Activated CD4-positive, CD25-positive, alpha-beta regulatory T cell treated with anti-CD3 and anti-CD28 coated beads, Interleukin-2, amount 50 U/mL, for 24 hours (primary cell): ENCODE results near the gene IL19.

Source experiments
- ATAC-seq, 2 donors: fragments of 150-1000 bp; cut with Tn5 transposase; one replicate each; pipeline ENCODE4 v1.10.0; 2021; ENCODE audit warnings: mild to moderate bottlenecking in 1 of 2, moderate library complexity in 1 of 2

The IL19 gene

GRCh38 chr1:206800891-206801290 lies 30.3 kb downstream of the IL19 start:
- no peak for ATAC-seq

- ATAC-seq: no peak
Measured at GRCh38 chr1:206801467-206801866, 30.9 kb downstream of the IL19 start.

- no peak for ATAC-seq
Measured at GRCh38 chr1:206802401-206802800, 31.8 kb downstream of the IL19 start.

- ATAC-seq: peak; percentile 94 to 95
Measured at GRCh38 chr1:206803221-206803730, 32.7 kb downstream of the IL19 start.

- no peak for ATAC-seq
Measured at GRCh38 chr1:206804156-206804737, 33.7 kb downstream of the IL19 start.

DNA sequence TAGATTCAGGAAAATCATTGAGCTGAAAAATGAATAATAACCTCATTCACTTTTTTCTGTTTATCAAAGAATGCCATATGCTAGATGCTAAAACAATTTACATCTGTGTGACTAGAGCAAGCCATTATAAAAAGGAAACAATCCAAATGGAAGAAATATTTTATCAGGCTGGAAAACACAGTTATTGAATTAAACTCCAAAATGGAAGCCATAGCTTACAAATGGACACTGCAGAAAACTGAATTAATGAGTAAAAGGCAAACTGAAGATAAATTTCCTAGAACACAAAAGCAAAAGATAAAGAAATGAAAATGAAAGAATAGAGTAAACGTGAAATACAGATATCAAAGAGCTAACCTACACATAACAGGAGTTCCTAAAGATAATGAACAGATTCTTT lies 34.8 kb downstream of the IL19 start:
- no peak for ATAC-seq

DNA sequence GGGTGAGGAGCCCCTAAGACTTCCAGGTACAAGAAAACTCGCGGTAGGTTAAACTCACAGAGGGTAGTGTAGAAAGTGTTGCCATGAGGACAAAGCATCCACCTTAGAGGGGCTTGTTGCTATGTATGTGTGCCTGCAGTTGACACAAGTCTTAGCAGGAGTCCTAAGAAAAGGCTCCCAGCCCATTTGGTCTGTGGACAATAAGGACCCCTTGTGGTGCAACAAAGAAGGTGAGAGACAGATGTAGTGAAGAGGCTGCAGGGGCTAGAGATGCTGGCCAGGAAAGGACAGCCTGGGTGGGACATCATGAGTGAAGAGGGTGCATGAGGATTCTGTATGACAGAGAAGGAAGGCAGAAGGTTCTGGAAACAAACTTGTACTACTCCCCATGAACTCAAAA lies 38.0 kb downstream of the IL19 start:
- peak; percentile 66 to 68 for ATAC-seq

DNA sequence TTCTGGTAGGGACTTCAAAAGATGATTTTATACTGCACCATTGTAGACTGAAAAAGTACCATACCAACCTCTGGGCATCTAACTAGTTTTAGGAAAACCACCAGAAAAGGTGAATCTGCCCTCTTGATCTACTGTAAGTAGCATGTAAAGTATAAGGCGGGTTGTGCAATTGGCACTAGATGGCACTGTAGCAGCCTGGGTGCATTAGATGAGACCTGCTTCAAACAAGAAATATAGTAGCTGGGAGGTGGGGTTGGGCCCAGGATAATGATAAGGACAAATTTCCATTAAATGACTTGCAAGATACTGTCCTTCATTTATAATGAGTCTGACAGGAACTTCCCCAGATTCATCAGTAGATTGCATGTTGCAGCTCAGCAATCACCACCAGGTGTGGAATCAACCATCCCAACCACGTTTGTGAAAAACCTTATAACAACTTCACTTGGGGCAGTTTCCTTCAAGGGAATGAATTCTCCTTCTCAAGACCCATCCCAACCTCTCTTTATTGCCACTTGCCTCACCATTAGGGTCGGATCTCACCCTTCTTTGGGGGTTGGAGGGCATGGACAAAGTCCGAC lies 39.0 kb downstream of the IL19 start:
- peak; percentile 55 to 57 for ATAC-seq

DNA sequence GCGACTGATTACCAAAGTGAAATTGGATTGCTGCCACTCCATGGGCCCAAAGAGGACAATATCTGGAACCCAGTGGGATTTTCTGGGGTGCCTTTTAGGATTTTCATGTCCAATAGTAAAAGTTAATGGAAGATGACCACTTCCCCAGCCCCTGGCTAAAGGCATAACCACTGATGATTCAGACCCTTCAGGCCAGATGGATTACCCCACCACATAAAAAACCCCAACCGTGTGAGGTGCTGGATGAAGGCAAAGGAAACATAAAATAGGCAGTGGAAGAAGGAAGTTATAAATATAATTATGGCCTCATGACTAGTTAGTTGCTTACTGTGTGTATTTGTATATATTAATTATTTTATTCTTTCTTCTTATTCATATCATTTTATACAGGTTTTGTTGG lies 41.9 kb downstream of the IL19 start:
- ATAC-seq: no peak

DNA sequence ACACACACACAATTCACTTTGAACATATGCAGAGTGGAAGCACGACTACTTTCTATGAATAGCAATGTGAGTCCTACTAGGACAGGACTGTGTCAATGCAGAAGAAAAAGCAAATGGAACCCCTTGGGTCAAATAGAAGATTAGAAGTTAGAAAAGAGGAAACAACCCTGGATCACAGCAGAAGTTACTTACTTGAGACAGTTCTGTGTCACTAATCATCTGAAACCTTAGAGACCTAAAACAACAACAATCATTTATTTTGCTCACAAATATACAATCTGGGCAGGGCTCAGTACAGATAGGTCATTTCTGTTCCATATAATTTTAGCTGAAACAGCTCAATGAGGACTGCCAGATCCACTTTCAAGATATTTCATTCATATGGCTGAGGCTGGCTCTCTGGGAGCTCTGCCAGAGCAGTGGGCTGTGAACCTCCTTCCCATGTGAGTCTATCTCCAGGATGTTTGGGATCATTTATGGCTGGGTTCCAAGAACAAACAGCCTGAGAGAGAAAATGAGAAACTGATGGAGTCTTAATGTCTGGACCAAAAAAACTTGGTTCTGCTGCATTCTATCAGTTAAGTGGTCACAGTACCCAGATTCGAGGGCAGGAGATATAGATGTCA lies 44.3 kb downstream of the IL19 start:
- no peak for ATAC-seq

- peak; percentile 89 to 95 for ATAC-seq
Measured at GRCh38 chr1:206816390-206817287, 46.1 kb downstream of the IL19 start.

GRCh38 chr1:206821493-206821892 lies 50.9 kb downstream of the IL19 start:
- no peak for ATAC-seq

DNA sequence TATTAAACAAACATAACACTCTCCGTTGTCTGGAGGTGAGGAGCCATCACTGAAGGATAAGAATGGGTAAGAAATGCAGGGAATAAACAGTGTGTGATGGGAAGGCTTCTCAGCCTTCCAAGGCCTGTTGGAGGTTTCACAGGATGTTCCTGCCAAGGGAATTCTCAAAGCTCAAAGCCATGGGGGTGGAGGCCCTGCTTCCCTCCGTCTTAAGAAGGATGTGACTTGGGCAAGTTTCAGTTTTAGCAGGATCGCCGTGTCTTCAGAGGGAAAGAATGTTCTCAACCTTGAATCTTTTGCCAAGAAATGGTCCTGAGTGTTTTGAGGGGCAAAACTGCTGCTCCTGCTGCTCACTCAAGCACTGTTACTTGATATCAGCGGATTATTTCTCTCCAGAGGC lies 53.2 kb downstream of the IL19 start:
- ATAC-seq: no peak

- no peak for ATAC-seq
Measured at GRCh38 chr1:206824331-206824730, 53.8 kb downstream of the IL19 start.

GRCh38 chr1:206826394-206826793 lies 55.8 kb downstream of the IL19 start:
- ATAC-seq: no peak

DNA sequence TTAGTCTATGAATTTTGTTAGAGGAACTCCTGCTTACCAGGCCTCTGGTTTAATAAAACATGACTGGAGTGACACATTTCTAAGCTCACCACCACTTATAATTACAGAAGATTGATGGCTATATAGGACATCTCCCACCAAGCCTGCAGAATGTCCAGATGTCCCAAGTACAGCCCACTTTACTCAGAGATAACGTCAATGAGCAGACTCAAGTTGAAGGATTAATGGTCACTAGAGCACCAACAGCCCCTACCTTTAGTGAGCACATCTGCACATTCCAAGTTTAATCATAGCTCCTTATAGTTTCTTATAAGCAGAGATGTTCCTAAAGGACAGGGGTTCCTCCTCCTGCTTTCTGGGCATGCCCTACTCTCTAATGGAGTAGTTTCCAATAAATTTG lies 57.5 kb downstream of the IL19 start:
- ATAC-seq: no peak

DNA sequence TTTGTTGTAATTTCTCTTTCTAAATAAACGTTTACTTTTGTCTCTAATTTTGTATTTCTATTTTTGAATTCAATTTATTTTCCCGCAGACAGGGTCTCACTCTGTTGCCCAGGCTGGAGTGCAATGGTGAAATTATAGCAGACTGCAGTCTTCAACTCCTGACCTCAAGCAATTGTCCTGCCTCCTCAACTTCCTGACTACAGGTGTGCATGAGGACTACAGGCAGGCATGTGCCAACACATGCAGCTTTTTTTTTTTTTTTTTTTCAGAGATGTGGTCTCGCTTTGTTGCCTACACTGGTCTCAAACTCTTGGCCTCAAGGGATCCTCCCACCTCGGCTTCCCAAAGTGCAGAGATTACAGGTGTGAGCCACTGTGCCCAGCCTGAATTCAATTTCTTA lies 58.2 kb downstream of the IL19 start:
- ATAC-seq: no peak

DNA sequence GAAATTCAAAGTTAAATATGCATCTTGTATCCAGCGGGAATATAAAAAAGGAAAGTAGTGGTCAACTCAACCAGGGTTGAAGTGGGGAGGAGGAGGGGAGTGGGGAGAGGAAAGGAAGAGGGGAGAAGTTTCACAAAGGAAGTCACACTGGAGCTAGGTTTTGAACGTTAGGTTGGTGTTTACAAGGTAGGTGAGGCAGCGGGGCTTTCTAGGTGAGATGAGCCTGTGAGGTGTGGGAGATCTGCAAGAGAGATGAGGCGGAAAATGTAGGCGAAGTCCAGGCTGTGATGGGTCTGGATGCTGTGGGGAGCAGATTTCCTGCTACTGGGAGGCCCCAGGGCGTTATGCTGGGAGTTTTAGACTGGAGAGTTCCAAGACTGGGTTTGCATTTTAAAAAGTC lies 58.7 kb downstream of the IL19 start:
- no peak for ATAC-seq

GRCh38 chr1:206829875-206830274 lies 59.3 kb downstream of the IL19 start:
- no peak for ATAC-seq

DNA sequence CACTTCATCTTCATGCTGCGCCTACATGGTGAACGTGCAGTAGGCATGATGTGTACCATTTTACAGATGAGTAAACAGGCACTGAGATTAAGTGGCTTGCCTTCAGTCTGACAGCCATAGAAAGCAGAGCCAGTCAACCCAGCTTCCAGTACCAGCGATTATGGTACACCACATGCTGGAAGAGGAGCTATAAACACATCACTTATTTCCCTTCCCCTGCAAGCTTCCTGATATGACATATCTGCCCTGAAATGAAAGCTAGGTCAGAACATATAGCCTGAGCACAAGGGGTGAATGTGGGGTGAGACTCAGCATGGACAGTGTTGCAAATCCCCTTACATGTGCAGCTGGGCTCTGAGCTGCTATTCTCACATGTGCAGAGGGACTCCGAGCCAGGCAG lies 61.1 kb downstream of the IL19 start:
- no peak for ATAC-seq

DNA sequence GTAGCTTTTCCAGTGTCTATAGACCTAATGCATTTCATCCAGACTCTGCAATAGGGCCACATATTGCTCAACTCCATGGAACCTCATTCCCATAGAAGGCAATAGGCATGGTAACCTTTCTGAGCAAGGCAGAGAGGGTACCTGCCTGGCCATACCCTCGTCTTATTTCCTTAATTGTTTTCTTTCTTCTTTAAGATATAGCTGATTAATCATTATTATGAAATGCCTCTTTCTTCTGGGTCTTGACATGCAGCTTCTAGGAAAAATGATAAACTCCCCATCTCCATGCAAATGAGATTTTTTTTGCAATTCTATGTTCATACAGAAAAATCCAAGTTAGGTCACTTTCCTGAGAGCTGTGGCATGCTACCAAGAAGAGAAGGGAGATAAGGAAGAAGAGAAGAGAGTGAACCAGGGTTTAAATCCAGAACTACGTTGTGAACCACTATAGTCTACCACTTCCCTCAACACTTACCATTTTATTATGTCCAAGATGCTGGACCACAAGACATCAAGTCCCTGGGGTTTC lies 61.8 kb downstream of the IL19 start:
- ATAC-seq: no peak

DNA sequence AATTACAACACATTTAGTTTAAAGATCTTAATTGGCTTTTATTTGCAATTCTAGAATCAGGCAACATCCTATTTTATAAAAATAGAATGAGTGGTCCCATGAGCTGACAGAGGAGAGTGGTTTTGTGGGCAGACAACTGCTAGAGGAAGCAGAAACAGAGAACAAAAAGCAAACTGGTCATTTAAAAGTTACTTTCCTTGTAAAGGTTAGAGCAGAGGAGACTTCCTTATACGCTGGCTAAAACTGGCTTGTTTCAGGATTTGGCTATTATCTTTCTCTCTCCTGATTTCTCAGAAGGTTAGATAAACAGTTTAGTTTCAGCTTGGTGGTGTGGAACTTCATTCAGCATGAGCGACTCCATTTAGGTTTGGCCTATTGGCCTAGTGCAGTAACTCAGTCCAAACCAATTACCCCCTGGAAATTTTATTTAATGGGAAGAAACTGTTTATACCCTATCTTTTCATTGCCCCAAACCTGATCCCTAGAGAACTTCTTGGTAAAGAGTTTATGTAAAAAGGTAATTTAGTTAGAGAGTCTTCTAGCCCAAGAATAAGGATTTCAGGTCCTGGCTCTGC lies 62.6 kb downstream of the IL19 start:
- ATAC-seq: no peak

- no peak for ATAC-seq
Measured at GRCh38 chr1:206833801-206834200, 63.2 kb downstream of the IL19 start.
